ENCODE results near the gene PPP2R1B. TPM values are rescaled to one million over a fixed set of nuclear protein-coding genes. Genes with fewer than 3 reads are reported as not detected.

The PPP2R1B gene
- total RNA-seq, 1 donor from 2014 or later: 46.1 TPM

GRCh38 chr11:111703576-111703975 is 62.6 kb downstream of the PPP2R1B start:
- no peak for TF ChIP-seq CTCF (conservative IDR thresholded peaks at IDR 0.05; ENCODE audit: low read depth, low read length)
- no peak overlapping the region for H3K4me3 ChIP-seq (ENCODE audit: low read depth, low read length)
- no peak for DNase-seq (ENCODE audit: low read depth)

- DNase-seq (ENCODE audit: low read depth): no peak
- no peak for TF ChIP-seq CTCF (conservative IDR thresholded peaks at IDR 0.05; ENCODE audit: low read depth, low read length)
- no peak overlapping the region for H3K4me3 ChIP-seq (ENCODE audit: low read depth, low read length)
Observed at GRCh38 chr11:111702623-111703022, 63.6 kb downstream of the PPP2R1B start.

- no peak overlapping the region for H3K4me3 ChIP-seq (ENCODE audit: low read depth, low read length)
- TF ChIP-seq CTCF (conservative IDR thresholded peaks at IDR 0.05; ENCODE audit: low read depth, low read length): no peak
- DNase-seq (ENCODE audit: low read depth): no peak
Observed at GRCh38 chr11:111700162-111700561, 66.0 kb downstream of the PPP2R1B start.

GRCh38 chr11:111699579-111700156 is 66.5 kb downstream of the PPP2R1B start:
- no peak for TF ChIP-seq CTCF (conservative IDR thresholded peaks at IDR 0.05; ENCODE audit: low read depth, low read length)
- DNase-seq (ENCODE audit: low read depth): no peak
- no peak overlapping the region for H3K4me3 ChIP-seq (ENCODE audit: low read depth, low read length)

- no peak for DNase-seq (ENCODE audit: low read depth)
- TF ChIP-seq CTCF (conservative IDR thresholded peaks at IDR 0.05; ENCODE audit: low read depth, low read length): no peak
- H3K4me3 ChIP-seq (ENCODE audit: low read depth, low read length): no peak overlapping the region
Observed at GRCh38 chr11:111698852-111699559, 67.2 kb downstream of the PPP2R1B start.

GRCh38 chr11:111697933-111698371 is 68.2 kb downstream of the PPP2R1B start:
- TF ChIP-seq CTCF (conservative IDR thresholded peaks at IDR 0.05; ENCODE audit: low read depth, low read length): no peak
- H3K4me3 ChIP-seq (ENCODE audit: low read depth, low read length): no peak overlapping the region
- no peak for DNase-seq (ENCODE audit: low read depth)

GRCh38 chr11:111696556-111696955 is 69.6 kb downstream of the PPP2R1B start:
- no peak for TF ChIP-seq CTCF (conservative IDR thresholded peaks at IDR 0.05; ENCODE audit: low read depth, low read length)
- DNase-seq (ENCODE audit: low read depth): no peak
- no peak overlapping the region for H3K4me3 ChIP-seq (ENCODE audit: low read depth, low read length)

Measured in epithelial cell of proximal tubule (primary cell).